ENCODE data around the gene EIPR1.

EIPR1 gene

DNA sequence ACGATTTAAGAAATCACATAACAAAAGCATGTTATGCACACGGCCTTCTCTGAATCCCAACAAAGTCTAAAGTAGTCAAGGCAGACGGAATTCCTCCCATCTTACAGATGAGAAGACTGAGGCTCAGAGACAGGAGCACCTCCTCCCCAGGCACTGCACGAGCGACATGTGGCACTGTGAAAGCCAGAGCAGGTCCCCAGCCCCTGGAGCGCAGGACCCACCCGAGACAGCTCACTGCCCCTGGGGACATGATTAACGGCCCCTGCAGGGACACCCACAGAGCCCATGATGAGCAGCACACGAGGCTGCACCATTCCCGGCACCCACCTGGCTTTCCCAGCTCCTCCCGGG, 53.6 kb downstream of the EIPR1 start:
- no peak for DNase-seq (ENCODE audit: low read depth)

DNA sequence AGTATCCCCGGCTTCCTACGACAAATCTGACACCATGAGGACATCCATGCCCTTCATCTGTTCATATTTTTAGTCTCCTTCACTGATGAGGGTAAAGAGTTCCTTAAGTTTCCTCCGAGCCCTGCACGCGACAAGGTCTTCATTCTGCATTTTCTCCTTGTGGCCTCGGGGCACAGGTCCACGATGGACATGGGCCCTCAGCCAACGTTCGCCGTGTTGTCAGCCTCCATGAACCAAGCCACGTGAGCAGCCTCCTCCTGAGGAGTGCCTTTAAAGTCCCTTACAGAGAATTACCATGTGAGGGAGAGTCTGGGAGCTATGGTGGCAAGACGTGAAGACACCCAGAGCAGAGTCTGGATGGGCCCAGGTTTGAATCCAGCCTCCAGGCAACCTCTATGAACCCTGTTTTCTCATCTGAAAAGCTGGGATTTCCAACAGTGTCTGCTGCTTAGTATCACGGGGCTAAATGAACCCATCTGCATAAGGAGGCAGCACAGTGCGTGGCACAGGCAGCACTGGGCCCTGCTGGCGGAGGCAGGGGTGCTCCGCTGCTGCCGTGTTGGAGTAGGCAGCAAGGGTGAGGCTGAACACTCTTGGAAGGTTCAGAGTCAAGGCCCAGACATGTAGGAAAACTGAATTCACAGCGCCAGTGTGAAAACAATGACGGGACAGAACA, 54.1 kb downstream of the EIPR1 start:
- no peak for DNase-seq (ENCODE audit: low read depth)

DNA sequence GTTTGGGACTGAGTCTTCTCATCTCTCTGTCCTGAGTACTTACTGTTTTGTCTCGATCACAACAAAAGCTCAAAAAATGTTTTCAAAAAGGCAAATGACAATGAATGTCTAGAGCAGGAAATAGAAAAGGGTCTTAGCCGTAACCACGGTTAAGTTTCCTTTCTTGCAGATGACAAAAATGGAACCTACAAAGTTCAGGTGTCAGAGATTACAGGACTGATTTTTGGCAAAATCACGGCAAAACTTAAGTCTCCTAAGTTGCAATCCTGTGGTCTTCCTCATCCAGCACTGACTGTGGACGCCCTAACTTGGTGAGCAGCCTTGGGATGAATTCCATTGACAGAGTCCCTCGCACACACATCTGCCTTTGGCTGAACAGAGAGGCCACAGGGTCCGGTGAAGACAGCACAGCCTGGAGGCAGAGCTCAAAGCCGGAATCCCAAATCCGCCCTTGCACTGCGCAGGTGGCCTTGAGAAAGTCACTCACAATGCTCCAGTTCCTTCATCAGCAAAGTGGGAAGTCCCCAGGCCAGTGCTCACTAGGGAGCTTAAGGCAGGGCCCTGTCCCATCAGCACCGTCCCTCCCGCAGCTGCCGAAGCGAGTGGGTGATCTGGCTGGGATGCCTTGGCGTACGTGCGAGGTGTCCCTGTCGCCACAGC, 55.2 kb downstream of the EIPR1 start:
- no peak for DNase-seq (ENCODE audit: low read depth)

DNA sequence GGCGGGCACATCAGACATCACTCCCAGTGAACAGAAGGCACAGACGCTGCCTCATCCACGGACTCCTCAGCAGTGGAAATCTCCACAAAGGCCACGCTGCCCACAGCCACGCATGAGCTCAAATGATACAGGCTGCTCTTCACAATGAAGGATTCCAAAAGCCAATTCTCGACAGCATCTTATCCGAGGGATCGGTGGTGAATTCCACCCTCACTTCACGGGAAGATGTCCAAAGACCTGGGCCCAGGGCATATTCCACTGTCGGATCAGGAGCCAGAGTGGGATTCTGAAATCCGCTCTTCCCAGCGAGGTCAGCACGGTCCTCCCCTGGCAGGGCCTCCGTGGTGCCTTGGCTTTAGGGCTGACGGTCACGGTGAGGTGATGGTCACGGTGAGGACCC, 55.8 kb downstream of the EIPR1 start:
- no peak for DNase-seq (ENCODE audit: low read depth)

DNA sequence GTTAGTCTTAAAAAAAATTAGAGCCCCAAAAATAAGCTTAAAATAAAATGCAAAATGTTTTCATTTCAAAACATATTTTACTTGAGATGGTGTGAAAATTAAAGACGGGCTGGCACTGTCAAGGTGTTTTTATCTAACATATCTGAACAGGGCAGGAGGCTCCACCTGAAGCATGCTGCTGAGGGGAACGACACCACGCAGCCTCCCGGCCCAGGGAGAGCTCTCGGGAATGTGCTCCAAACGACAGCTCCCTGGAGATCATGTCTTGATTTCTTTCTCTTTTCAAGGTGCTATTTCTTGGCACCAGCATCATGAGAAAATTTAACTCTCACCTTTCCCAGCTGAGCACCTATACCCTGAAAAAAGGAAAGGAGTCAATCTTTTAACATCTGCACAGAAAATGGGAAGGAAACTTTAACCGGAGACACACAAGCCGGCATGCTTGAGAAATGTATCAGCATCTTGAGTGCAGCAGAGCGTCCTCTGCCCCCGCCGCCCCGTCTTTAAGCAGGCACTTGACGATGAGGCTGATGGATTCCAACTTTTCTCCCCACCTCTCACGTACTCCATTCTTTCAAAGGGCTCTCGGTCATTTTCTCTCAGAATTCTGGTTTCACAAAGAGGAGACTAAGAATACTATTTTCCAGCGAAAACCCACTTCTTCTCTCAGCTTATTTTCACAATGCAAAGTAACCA, 56.6 kb downstream of the EIPR1 start:
- DNase-seq (ENCODE audit: low read depth), result no peak

DNA sequence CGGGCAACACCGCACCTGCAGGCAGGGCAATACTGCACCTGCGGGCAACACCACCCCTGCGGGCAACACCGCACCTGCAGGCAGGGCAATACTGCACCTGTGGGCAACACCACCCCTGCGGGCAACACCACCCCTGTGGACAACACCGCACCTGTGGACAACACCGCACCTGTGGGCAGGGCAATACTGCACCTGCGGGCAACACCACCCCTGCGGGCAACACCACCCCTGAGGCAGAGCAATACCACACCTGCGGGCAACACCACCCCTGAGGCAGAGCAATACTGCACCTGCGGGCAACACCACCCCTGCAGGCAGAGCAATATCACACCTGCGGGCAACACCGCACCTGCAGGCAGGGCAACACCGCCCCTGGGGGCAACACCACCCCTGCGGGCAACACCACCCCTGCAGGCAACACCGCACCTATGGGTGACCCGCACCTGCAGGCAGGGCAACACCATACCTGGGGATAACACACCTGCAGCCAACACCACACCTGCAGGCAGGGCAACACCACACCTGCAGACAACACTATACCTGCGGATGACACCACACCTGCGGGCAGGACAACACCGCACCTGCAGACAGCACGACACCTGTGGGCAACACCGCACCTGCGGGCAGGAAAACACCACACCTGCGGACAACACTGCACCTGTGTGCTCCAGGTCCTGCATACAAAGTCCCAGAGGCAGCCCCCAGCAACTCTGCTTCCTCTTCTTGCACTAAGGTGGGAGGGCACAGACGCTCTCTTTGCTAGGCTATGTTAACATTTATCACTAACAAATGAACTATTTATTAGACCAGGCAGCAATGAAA, 57.7 kb downstream of the EIPR1 start:
- DNase-seq (ENCODE audit: low read depth), result no peak

- DNase-seq (ENCODE audit: low read depth), result no peak
Measured at GRCh38 chr2:3319134-3319533, 58.5 kb downstream of the EIPR1 start.

- DNase-seq (ENCODE audit: low read depth), result no peak
Measured at GRCh38 chr2:3317871-3318590, 59.6 kb downstream of the EIPR1 start.

DNA sequence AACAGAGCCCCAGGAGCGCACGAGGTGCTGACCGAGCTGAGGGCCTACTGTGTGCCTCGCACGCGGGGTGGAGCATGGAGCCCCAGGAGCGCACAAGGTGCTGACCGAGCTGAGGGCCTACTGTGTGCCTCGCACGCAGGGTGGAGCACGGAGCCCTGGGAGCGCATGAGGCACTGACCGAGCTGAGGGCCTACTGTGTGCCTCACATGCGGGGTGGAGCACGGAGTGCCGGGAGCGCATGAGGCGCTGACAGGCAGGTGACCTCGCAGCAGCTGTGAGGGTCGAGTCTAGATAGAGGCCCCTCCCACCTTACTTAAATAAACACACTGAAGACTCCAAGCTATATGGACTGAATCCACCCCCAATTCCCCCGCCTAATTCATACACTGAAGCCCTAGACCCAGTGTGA, 60.3 kb downstream of the EIPR1 start:
- no peak for DNase-seq (ENCODE audit: low read depth)

DNA sequence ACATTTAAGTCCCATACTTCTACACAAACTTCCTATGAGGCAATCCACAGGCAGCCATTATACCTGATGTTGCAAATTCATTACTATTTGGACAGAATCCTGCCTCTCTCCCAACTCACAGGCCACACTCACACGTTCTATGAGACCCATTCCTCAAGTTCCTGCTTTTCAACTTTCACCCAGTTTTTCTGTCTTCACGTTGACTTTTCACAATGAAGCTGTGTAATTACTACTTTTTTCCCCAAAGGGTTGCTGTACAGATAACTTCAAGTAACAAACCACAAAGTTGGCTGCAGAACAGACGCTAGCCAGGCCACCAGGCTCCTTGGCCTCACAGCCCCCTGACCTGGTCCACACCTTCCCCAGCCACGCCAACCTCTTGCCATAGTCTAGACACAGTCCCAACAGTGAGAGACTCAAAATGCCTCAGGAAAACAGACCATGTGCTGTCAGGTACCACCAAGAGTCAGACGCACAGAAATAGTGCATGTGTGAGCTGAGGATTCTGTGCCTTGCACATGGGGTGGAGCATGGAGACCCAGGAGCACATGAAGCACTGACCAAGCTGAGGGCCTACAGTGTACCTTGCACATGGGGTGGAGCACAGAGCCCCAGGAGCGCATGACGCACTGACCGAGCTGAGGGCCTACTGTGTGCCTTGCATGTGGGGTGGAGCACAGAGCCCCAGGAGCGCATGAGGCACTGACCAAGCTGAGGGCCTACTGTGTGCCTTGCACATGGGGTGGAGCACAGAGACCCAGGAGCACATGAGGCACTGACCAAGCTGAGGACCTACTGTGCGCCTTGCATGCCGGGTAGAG, 61.0 kb downstream of the EIPR1 start:
- DNase-seq (ENCODE audit: low read depth), result no peak

DNA sequence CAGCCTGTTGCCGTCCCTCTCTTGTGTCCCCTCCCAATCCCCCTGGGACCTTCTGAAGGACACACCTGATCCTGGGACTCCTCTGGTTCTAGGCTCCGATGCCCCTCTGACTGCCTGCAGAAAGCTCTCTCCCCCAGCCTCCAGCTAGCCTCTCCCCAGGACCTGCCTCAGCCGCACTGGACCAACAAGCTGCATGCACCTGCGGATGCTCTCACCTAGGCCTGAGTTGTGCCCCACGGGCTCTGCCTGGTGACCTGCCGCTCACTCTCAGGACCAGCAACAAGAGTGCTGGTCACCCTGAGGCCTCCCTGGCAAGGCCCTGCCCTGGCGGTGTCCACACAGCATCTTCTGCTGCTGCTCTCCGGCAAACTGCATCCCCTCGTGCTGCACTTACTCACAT, 63.0 kb downstream of the EIPR1 start:
- DNase-seq (ENCODE audit: low read depth), result no peak

DNA sequence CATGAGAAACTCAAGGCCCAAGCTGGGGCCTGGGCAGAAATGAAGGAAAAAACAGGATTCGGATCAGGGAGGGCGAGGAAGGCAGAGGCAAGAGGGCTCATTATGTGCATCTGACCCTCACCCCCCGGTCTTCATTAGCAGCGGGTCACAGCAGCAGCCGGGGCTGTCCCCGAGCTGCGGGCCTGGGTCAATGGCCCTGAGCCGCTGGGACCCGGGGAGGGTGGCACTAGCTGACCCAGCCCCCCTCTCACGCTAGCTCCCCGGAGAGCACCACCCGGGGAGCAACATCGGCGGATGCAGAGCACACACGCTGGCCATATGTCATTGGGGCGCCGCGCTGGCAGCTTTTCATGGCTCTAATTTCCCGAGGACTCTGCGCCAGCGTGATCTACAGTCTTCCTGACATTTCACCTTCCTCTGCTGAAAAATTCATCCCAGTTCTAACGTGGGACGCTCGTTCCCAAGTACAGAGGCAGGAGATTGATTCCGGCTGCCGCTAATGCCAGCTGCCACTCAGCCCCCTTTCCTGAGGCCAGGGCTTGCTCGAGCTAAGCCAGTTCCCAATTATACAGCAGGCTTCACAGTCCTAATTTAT, 63.7 kb downstream of the EIPR1 start:
- no peak for DNase-seq (ENCODE audit: low read depth)

DNA sequence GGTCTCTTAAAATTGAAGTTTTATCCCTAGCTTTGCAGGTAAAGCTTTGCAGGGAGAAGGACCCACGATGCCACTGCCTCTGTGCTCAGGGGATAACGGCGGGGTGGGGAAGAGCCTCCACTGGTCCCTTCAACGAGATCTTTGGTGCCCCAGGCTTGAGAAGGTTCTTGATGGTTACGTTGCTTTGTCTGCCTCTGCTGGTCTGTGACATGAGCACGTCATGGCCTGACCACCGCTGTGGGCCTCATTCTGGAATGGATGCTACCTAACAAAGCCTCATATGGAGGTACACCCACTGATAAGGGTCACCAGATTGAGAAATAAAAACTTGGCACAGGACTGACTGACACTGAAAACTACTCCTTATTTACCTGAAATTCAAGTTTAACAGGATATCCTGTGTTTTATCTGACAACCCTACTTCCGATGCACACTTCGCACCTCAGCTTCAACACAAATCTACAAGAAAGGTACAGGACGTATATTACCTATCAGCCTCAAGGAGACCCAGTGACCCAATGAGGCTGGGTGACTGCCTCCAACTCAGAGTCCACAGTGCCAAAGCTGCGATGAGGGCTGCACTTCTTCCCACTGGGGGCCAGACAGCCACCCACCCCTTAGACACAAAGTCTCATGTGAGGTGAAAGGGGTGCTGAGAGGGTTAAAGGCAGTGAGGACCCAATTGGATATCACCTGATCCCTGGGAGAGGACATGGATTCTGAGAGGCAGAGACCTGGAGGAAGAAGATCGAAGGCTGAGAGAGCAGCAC, 64.9 kb downstream of the EIPR1 start:
- DNase-seq (ENCODE audit: low read depth), result no peak

GRCh38 chr2:3311601-3312000, 66.0 kb downstream of the EIPR1 start:
- no peak for DNase-seq (ENCODE audit: low read depth)

- no peak for DNase-seq (ENCODE audit: low read depth)
Measured at GRCh38 chr2:3309496-3310355, 67.9 kb downstream of the EIPR1 start.

DNA sequence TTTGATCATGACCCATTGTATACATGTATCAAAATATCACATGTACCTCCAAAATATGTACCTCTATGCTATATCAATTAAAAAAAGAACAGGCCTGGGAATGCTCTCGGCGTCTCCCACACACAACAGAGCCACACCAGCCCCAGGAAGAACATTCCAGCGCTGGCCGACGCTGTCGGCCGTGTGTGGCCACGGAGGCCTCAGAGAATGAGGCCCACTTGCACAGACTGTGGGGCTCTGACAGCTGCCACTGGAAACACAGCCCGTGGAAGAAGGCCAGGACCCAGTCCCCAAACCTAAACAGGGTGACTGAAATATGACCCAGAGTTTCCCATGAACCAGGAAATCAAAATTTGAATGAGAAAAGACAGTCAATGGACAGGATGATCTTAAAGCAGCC, 69.7 kb downstream of the EIPR1 start:
- DNase-seq (ENCODE audit: low read depth), result no peak

- DNase-seq (ENCODE audit: low read depth), result no peak
Measured at GRCh38 chr2:3307236-3307635, 70.4 kb downstream of the EIPR1 start.

GRCh38 chr2:3305952-3306351, 71.7 kb downstream of the EIPR1 start:
- DNase-seq (ENCODE audit: low read depth), result no peak

- no peak for DNase-seq (ENCODE audit: low read depth)
Measured at GRCh38 chr2:3305431-3305830, 72.2 kb downstream of the EIPR1 start.

Measured in stromal cell of bone marrow (primary cell).